Stimulated activated CD4-positive, alpha-beta T cell treated with anti-CD3 and anti-CD28 coated beads, Interleukin-15, amount 100 ng/mL, for 1 hour (primary cell): Measurements from ENCODE around the gene SYT17.

ENCODE experiments used
- DNase-seq, 2 donors: peaks; one replicate each; pipeline ENCODE4 v3.0.0-alpha.2; 2020; ENCODE audit warnings: low read depth in 1 of 2, low spot score in 1 of 2

Gene SYT17

GRCh38 chr16:19138601-19139000 lies 29.4 kb upstream of the SYT17 start:
- no peak for DNase-seq

GRCh38 chr16:19139436-19140091 lies 28.5 kb upstream of the SYT17 start:
- no peak for DNase-seq

- DNase-seq, result no peak
Measured at GRCh38 chr16:19140396-19140795, 27.6 kb upstream of the SYT17 start.

GRCh38 chr16:19142939-19143598 lies 25.0 kb upstream of the SYT17 start:
- DNase-seq, result no peak

- DNase-seq, result no peak
Measured at GRCh38 chr16:19143599-19143956, 24.5 kb upstream of the SYT17 start.

- no peak for DNase-seq
Measured at GRCh38 chr16:19145010-19145409, 23.0 kb upstream of the SYT17 start.

GRCh38 chr16:19147126-19147525 lies 20.9 kb upstream of the SYT17 start:
- DNase-seq, result no peak

GRCh38 chr16:19147627-19148026 lies 20.4 kb upstream of the SYT17 start:
- DNase-seq, result no peak

- DNase-seq, result no peak
Measured at GRCh38 chr16:19148189-19148588, 19.9 kb upstream of the SYT17 start.

- no peak for DNase-seq
Measured at GRCh38 chr16:19151310-19151709, 16.7 kb upstream of the SYT17 start.

GRCh38 chr16:19152042-19152441 lies 16.0 kb upstream of the SYT17 start:
- no peak for DNase-seq

GRCh38 chr16:19153876-19154275 lies 14.2 kb upstream of the SYT17 start:
- no peak for DNase-seq

GRCh38 chr16:19162085-19162484 lies 6.0 kb upstream of the SYT17 start:
- no peak for DNase-seq

- DNase-seq, result no peak
Measured at GRCh38 chr16:19163215-19163614, 4.8 kb upstream of the SYT17 start.

- DNase-seq, result no peak
Measured at GRCh38 chr16:19164285-19164684, 3.8 kb upstream of the SYT17 start.

- DNase-seq, result no peak
Measured at GRCh38 chr16:19165101-19165500, 2.9 kb upstream of the SYT17 start.

- DNase-seq, result no peak
Measured at GRCh38 chr16:19166500-19166899, 1.5 kb upstream of the SYT17 start.

- DNase-seq, result no peak
Measured at GRCh38 chr16:19168371-19169081, 486 bp downstream of the SYT17 start.

- DNase-seq, result no peak
Measured at GRCh38 chr16:19169082-19169639, 1.1 kb downstream of the SYT17 start.

GRCh38 chr16:19170043-19170655 lies 2.1 kb downstream of the SYT17 start:
- no peak for DNase-seq

- DNase-seq, result no peak
Measured at GRCh38 chr16:19172098-19172780, 4.2 kb downstream of the SYT17 start.
